Measurements from ENCODE around the gene MTTP. TPM values are rescaled to one million over a fixed set of nuclear protein-coding genes. Genes with fewer than 3 reads are reported as not detected.
A peak's percentile ranks its signal among the peaks of the same experiment; 100 is the strongest.

The MTTP gene
- total and polyA plus RNA-seq, 12 donors = 0.23 to 5.9 (median 3.0) TPM

DNA sequence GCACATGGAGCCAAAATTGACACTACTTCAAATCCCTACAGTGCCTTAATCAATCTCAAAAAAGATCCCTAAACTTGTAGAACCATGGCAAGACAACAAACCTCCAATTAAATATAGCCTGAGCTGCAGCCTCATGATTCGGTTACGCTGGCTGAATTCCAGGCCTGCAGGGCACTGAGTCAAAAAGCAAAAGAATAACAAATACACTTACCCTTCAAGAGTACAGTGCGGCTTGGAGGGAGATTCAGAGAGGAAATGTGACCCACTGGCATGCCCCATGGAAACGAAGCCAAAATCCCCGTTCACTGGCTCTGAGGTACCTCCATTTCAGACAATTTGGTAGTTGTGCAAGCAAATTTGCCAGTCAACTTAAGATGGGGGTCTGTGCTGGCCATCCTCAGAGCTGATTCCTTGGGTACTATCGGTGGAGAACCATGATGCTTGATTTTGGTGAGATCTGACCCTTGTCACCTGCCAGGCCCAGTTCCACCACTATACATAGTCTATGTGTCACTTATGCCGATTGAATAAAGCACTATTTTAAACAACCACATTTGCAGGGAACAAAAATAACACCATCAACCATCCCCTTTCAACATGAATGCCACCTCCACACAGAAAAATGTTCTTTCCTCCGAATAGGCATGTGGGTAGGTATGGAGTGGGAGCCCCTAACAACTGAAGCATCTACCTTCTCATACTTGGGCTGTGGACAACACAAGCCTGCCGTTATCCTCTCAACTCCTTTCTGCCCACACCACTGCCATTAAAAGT is 80.9 kb downstream of the MTTP start:
- H3K27ac ChIP-seq = peak overlapping the region in 7 of 10 donors; percentile 23 to 71 (median 59)
- H3K9me3 ChIP-seq = peaks cover 0 to 9% (median 0%) of the 10 kb centered on the region in 11 donors
- peaks cover 0 to 35% (median 4%) of the 10 kb centered on the region in 9 donors for H3K4me1 ChIP-seq
- WGBS, 2 donors = 45% methylated on average over 9 of the region's 9 CpGs
- H3K27me3 ChIP-seq = no peaks in the 10 kb centered on the region
- TF ChIP-seq, protein P1, sequence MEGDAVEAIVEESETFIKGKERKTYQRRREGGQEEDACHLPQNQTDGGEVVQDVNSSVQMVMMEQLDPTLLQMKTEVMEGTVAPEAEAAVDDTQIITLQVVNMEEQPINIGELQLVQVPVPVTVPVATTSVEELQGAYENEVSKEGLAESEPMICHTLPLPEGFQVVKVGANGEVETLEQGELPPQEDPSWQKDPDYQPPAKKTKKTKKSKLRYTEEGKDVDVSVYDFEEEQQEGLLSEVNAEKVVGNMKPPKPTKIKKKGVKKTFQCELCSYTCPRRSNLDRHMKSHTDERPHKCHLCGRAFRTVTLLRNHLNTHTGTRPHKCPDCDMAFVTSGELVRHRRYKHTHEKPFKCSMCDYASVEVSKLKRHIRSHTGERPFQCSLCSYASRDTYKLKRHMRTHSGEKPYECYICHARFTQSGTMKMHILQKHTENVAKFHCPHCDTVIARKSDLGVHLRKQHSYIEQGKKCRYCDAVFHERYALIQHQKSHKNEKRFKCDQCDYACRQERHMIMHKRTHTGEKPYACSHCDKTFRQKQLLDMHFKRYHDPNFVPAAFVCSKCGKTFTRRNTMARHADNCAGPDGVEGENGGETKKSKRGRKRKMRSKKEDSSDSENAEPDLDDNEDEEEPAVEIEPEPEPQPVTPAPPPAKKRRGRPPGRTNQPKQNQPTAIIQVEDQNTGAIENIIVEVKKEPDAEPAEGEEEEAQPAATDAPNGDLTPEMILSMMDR (IDR thresholded peaks at IDR 0.05) = no peak
- ATAC-seq = peak in 7 of 8 donors; percentile 46 to 80 (median 70)
- DNase-seq = peak; percentile 51 to 61
- intact Hi-C loops (cut with DNase I) = no loop called here
- no peak overlapping the region for H3K4me3 ChIP-seq
- H3K36me3 ChIP-seq = no peaks in the 10 kb centered on the region

DNA sequence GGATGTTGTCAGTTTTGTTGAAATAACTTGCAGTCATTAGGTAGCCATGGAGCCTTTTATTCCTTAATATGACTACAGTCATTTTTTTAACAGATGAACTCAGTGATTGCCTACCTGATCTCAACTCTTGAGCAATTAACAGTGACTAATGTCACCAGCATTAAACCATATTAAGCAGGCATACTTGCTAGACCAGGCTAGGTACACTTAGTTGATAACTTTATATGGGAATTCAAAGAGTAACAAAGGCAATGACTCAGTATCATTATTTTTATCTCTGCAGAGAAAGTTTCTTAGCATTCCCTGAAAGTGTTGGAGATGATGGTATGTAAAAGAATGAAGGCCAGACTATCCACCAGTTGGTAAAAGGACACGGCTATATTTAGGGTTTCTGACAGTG is 83.2 kb downstream of the MTTP start, which contains the start of gene C4orf54:
TSS of gene C4orf54 (minus strand) at position 31 of the 400 bp plus-strand sequence. CDS start 3,180 bp downstream, outside the sequence.
- intact Hi-C loops (cut with DNase I) = no loop called here
- Histone ChIP-seq H3K36me3 (no peaks in the 10 kb centered on the region), H3K27me3 (no peaks in the 10 kb centered on the region), H3K27ac (peak within 1 kb of the TSS in 9 of 10 donors; percentile 23 to 75 (median 60)), H3K4me3 (no peak within 1 kb of the TSS), H3K9me3 (peaks cover 0 to 4% (median 0%) of the 10 kb centered on the region in 11 donors), H3K4me1 (peaks cover 0 to 39% (median 4%) of the 10 kb centered on the region in 9 donors)
- DNase-seq (no peak), ATAC-seq (peak in 3 of 8 donors; percentile 9 to 33 (median 27))
- 45 to 59% methylated on average over 1 of the region's 1 CpG for WGBS, 2 donors
- TF ChIP-seq, protein P1 (IDR thresholded peaks at IDR 0.05) = no peak

DNA sequence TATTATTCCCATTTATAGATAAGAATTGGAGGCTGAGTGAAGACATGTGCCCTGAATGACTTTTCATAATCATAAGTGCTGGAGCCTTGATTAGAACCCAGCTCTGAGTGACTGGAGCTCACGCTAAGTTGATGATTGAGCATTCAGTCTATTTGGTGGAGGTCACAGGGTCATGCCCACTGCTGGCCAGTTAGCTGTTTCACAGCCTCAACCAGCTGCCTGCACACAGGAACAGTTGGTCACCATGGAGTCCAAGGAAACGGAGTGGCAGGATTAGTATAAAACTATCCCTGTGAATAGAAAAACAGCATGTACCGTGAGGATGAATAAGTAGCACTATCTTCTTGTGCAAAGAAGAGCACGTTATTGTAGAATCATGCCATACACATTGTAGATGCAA is 84.0 kb downstream of the MTTP start:
- intact Hi-C loops (cut with DNase I) = no loop called here
- DNase-seq (no peak), ATAC-seq (no peak)
- Histone ChIP-seq H3K36me3 (no peaks in the 10 kb centered on the region), H3K9me3 (no peaks in the 10 kb centered on the region), H3K4me1 (peaks cover 0 to 39% (median 4%) of the 10 kb centered on the region in 9 donors), H3K27me3 (no peaks in the 10 kb centered on the region), H3K4me3 (no peak overlapping the region), H3K27ac (peak overlapping the region in 7 of 10 donors; percentile 23 to 75 (median 63))
- TF ChIP-seq, protein P1 (IDR thresholded peaks at IDR 0.05) = no peak
- WGBS, 2 donors = 65 to 69% methylated on average over 4 of the region's 4 CpGs

DNA sequence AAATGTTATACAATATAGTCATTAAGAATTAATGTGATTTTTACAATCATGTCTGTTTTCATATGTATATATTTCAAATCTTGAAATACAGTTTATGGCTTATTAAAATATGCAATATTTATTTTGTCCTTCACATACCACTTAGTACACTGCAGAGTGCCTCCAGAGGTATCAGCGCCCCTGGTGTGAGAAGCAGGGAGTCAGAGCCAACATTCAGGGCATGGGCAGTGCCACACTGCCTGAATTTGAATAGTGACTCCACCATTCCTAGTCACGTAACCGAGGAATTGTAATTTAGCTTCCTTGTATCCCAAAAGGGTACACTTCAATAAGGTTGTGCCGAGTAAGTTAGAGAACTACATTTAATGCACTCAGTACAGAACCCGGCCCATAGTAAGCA is 87.3 kb downstream of the MTTP start:
- H3K27me3 ChIP-seq = no peaks in the 10 kb centered on the region
- peak overlapping the region in 4 of 10 donors; percentile 16 to 63 (median 37) for H3K27ac ChIP-seq
- ATAC-seq = peak; percentile 73 to 85 (median 78)
- WGBS, 2 donors = 48 to 60% methylated on average over 5 of the region's 5 CpGs
- no peak overlapping the region for H3K4me3 ChIP-seq
- intact Hi-C loops (cut with DNase I) = no loop called here
- H3K4me1 ChIP-seq = peaks cover 0 to 23% (median 5%) of the 10 kb centered on the region in 9 donors
- H3K9me3 ChIP-seq = no peaks in the 10 kb centered on the region
- TF ChIP-seq, protein P1 (IDR thresholded peaks at IDR 0.05) = peak in 4 of 9 donors; percentile 19 to 30 (median 26)
- no peaks in the 10 kb centered on the region for H3K36me3 ChIP-seq
- no peak for DNase-seq
